ENCODE measurements around the gene FLNB.

DNA sequence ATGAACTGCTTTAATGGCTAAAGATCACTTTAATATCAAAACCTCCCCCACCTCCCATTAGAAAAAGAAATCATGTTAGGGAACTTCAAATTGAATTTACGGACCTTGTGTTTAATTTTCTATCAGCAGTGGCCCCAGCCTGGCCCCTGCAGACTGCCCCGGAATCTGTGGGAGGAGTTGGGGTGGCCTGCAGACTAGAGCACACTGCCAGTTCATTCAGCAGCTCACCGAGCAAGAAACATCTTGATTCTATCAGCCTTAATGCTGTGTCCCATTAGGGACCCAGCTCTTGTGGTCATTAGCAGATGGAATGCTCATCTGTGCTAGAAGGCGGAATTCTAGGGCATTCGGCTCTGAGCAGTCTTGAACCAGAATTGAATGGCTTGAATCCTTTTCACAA, 54.2 kb downstream of the FLNB start:
- TF ChIP-seq POLR2A (IDR thresholded peaks at IDR 0.05; ENCODE audit: low read length) (no peak), GATA1 (IDR thresholded peaks at IDR 0.05; ENCODE audit: low read depth, low read length) (no peak)
